K562 (cell line): ENCODE data around the gene CSTB.

ENCODE experiments used
- CTCF ChIP-seq, 3 experiments: IDR thresholded peaks in 2 of 3; conservative IDR thresholded peaks in 1 of 3; 2 replicates each; pipeline ENCODE4 v1.5.1; 2011 to 2012; ENCODE audit warnings: low read length in 3 of 3, mild to moderate bottlenecking in 3 of 3, control low read depth in 2 of 3, improper control_type of control experiment in 1 of 3, inconsistent platforms in 1 of 3, low read depth in 1 of 3, mixed read lengths in 1 of 3, moderate library complexity in 1 of 3; ENCODE audit not compliant: insufficient read depth in 2 of 3
- ELK1 ChIP-seq: sonication (generic); formaldehyde crosslinking; IDR thresholded peaks from 2 replicates; pipeline ENCODE4 v1.8.1; 2022; ENCODE audit warnings: missing genetic modification reagents
- ETV5 ChIP-seq: sonication (generic); formaldehyde crosslinking; IDR thresholded peaks from 2 replicates; pipeline ENCODE4 v1.4.0; 2020; ENCODE audit warnings: low read depth, mild to moderate bottlenecking, missing genetic modification reagents
- EZH2 ChIP-seq: IDR thresholded peaks from 2 replicates; pipeline ENCODE4 v1.6.1; 2012; ENCODE audit warnings: low read depth, mild to moderate bottlenecking, inconsistent platforms, low read length, borderline replicate concordance
- FOXJ3 ChIP-seq: sonication (generic); formaldehyde crosslinking; IDR thresholded peaks from 2 replicates; pipeline ENCODE4 v1.4.0; 2020; ENCODE audit warnings: mild to moderate bottlenecking, missing genetic modification reagents
- MAZ ChIP-seq, 2 experiments: fragments of 450-650 bp in 1 of 2; sonication (generic) in 1 of 2; formaldehyde crosslinking; IDR thresholded peaks in 1 of 2; conservative IDR thresholded peaks in 1 of 2; 2 replicates each; pipeline versions ENCODE4 v1.4.0 to v1.5.0; 2020; ENCODE audit warnings: mild to moderate bottlenecking in 1 of 2, missing genetic modification reagents in 1 of 2
- MLX ChIP-seq, 2 experiments: fragments of 450-650 bp in 1 of 2; sonication (generic) in 1 of 2; formaldehyde crosslinking; conservative IDR thresholded peaks; 2 replicates each; pipeline versions ENCODE4 v1.4.0 to v1.8.1; 2020 to 2022; ENCODE audit warnings: mild to moderate bottlenecking in 1 of 2, missing genetic modification reagents in 1 of 2
- NFYB ChIP-seq: IDR thresholded peaks from 2 replicates; pipeline ENCODE4 v1.6.1; 2011; ENCODE audit warnings: mild to moderate bottlenecking, moderate library complexity; ENCODE audit not compliant: insufficient read length; ENCODE audit errors: extremely low read depth
- RCOR1 ChIP-seq, 2 experiments: IDR thresholded peaks; 2 replicates each; pipeline ENCODE4 v1.6.1; 2012; ENCODE audit warnings: low read depth in 2 of 2, low read length in 2 of 2, borderline replicate concordance in 1 of 2, improper control_type of control experiment in 1 of 2
- SMAD4 ChIP-seq: fragments of 250-450 bp; sonication (Bioruptor Pico); conservative IDR thresholded peaks from 2 replicates; pipeline ENCODE4 v1.8.0; 2021; ENCODE audit warnings: inconsistent platforms, mild to moderate bottlenecking, moderate library complexity

- TF ChIP-seq FOXJ3: no peak
- TF ChIP-seq CTCF (IDR thresholded peaks at IDR 0.05 in 2 of 3, conservative IDR thresholded peaks at IDR 0.05 in 1 of 3; ENCODE audit: insufficient read depth in 2 of 3, low read depth in 1 of 3, low read length in 3 of 3): no peak
- TF ChIP-seq MLX (CRISPR knock-in tag; conservative IDR thresholded peaks at IDR 0.05): no peak
- no peak for TF ChIP-seq EZH2
- TF ChIP-seq MAZ (CRISPR knock-in tag; conservative IDR thresholded peaks at IDR 0.05 in 1 of 2, IDR thresholded peaks at IDR 0.05 in 1 of 2): no peak
- no peak for TF ChIP-seq ETV5 (CRISPR knock-in tag)
- no peak for TF ChIP-seq NFYB
- TF ChIP-seq RCOR1 (IDR thresholded peaks at IDR 0.05; ENCODE audit: borderline replicate concordance in 1 of 2, low read depth in 2 of 2, low read length in 2 of 2): no peak
- no peak for TF ChIP-seq ELK1 (CRISPR knock-in tag)
- no peak for TF ChIP-seq SMAD4 (CRISPR knock-in tag)
Observed at GRCh38 chr21:43785134-43785533, 9.0 kb upstream of the CSTB start.
